H1 (cell line): ENCODE data around the gene KCNK15. TPM values are rescaled to one million over a fixed set of nuclear protein-coding genes. Genes with fewer than 3 reads are reported as not detected.
A peak's percentile ranks its signal among the peaks of the same experiment; 100 is the strongest.

Experiments used
- ASH2L ChIP-seq: fragments of 200-600, 300-600 bp; sonication (generic); IDR thresholded peaks from one replicate; pipeline ENCODE4 v1.7.1; 2017; ENCODE audit warnings: low read length
- MAFK ChIP-seq: IDR thresholded peaks from 2 replicates; pipeline ENCODE4 v1.6.1; 2012; ENCODE audit warnings: low read depth, mild to moderate bottlenecking, improper control_type of control experiment, low read length
- RFX5 ChIP-seq: IDR thresholded peaks from 2 replicates; pipeline ENCODE4 v1.6.1; 2011; ENCODE audit warnings: low read depth, low read length, improper control_type of control experiment, borderline replicate concordance
- RXRA ChIP-seq: IDR thresholded peaks from 2 replicates; pipeline ENCODE4 v1.6.1; 2011; ENCODE audit warnings: low read depth, mild to moderate bottlenecking, low read length, moderate library complexity; ENCODE audit not compliant: insufficient read depth
- SIN3A ChIP-seq, 2 experiments: IDR thresholded peaks in 1 of 2; conservative IDR thresholded peaks in 1 of 2; 2 replicates each; pipeline ENCODE4 v1.6.1; 2011 to 2012; ENCODE audit warnings: low read length in 2 of 2, improper control_type of control experiment in 1 of 2, low read depth in 1 of 2, mild to moderate bottlenecking in 1 of 2
- USF2 ChIP-seq: IDR thresholded peaks from 2 replicates; pipeline ENCODE4 v1.6.1; 2011; ENCODE audit warnings: low read length, improper control_type of control experiment
- polyA plus RNA-seq, 7 experiments: library from polyadenylated mRNA; depleted of rRNA in 3 of 7; stranded (reverse) in 5 of 7; unstranded in 2 of 7; fragments of >200 nt in 5 of 7; fragments of 200-250 nt in 2 of 7; gene quantifications; 1 replicate in 5 of 7; 2 replicates in 1 of 7; 4 replicates in 1 of 7; pipeline versions ENCODE4 v1.2.1 to v1.2.3, GENCODE V29; 2011 to 2013; ENCODE audit warnings: missing spikeins in 2 of 7, mixed read lengths in 2 of 7
- total RNA-seq: library from RNA; stranded (reverse); fragmentation: NEBNext Ultra II Directional; extraction: Animal tissue kit (Norgen Biotek cat#: 25700); gene quantifications from 2 replicates; pipeline ENCODE4 v1.2.1, GENCODE V29; 2021
- TF ChIP-seq, protein P1 (sequence below): IDR thresholded peaks from 2 replicates; pipeline ENCODE4 v1.6.1; 2012; ENCODE audit warnings: inconsistent platforms

The KCNK15 gene
- total and polyA plus RNA-seq, 2 of the 8 experiments (the other 6 are each of a cell fraction or from before 2014, with no cell fraction given) = 0.24 to 0.33 TPM

- no peak for TF ChIP-seq MAFK
- no peak for TF ChIP-seq ASH2L
- TF ChIP-seq SIN3A (conservative IDR thresholded peaks at IDR 0.05 in 1 of 2, IDR thresholded peaks at IDR 0.05 in 1 of 2; ENCODE audit: low read depth in 1 of 2, low read length in 2 of 2) = peak; percentile 70 to 85; a peak in 2 of 4 replicates
- no peak for TF ChIP-seq USF2
- TF ChIP-seq RFX5 = no peak
- TF ChIP-seq RXRA = no peak
- TF ChIP-seq, protein P1, sequence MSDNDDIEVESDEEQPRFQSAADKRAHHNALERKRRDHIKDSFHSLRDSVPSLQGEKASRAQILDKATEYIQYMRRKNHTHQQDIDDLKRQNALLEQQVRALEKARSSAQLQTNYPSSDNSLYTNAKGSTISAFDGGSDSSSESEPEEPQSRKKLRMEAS = no peak
These were observed 31.3 kb downstream of the KCNK15 start (continued) for GRCh38 chr20:44776980-44777379.
